IMR-90 (cell line): ENCODE data around the gene CABP7. TPM values are rescaled to one million over a fixed set of nuclear protein-coding genes. Genes with fewer than 3 reads are reported as not detected.

Experiments used
- ATAC-seq: fragments of 200-7000 bp; cut with Tn5 transposase; 2 replicates; pipeline ENCODE4 v1.9.1; 2020; ENCODE audit warnings: low read depth, mild to moderate bottlenecking, moderate library complexity
- BruUV-seq: library from RNA; stranded (reverse); fragments of 400-500 nt; replicated peaks from 2 replicates; lab custom pipeline; 2021; lab: Mats Ljungman, UMichigan
- CTCF ChIA-PET: fragments of 300-600 bp; formaldehyde crosslinking; extraction: SDS; loops from one replicate; lab custom pipeline; 2021; ENCODE audit warnings: antibody characterized with exemption; lab: Yijun Ruan, JAX
- POLR2A ChIA-PET: fragments of 300-600 bp; sonication (Branson Sonifier 250); formaldehyde crosslinking; loops from one replicate; lab custom pipeline; 2022; ENCODE audit warnings: antibody characterized with exemption; ENCODE audit not compliant: unreplicated experiment; lab: Charles Lee
- DNase-seq: peaks from one replicate; pipeline ENCODE4 v3.0.0; 2013
- H2AFZ ChIP-seq: replicated peaks from 2 replicates; pipeline ENCODE3; 2013; ENCODE audit warnings: low read length, mild to moderate bottlenecking; ENCODE audit not compliant: poor library complexity
- H2AK5ac ChIP-seq: 2 replicates; pipeline ENCODE4 v1.6.1; 2013; ENCODE audit warnings: low read depth, low read length, inconsistent platforms
- H2AK9ac ChIP-seq: replicated peaks from 2 replicates; pipeline ENCODE3; 2013; ENCODE audit warnings: mild to moderate bottlenecking, low read depth, low read length, moderate library complexity; ENCODE audit not compliant: poor library complexity
- H2BK120ac ChIP-seq: 2 replicates; pipeline ENCODE4 v1.6.1; 2013; ENCODE audit warnings: low read depth, low read length, inconsistent platforms
- H2BK15ac ChIP-seq: 3 replicates; pipeline ENCODE4 v1.6.1; 2013; ENCODE audit warnings: low read depth, low read length, inconsistent platforms
- H2BK20ac ChIP-seq: 2 replicates; pipeline ENCODE4 v1.6.1; 2013; ENCODE audit warnings: low read depth, mild to moderate bottlenecking, inconsistent platforms, low read length, moderate library complexity
- H2BK5ac ChIP-seq: 2 replicates; pipeline ENCODE4 v1.6.1; 2013; ENCODE audit warnings: mild to moderate bottlenecking, low read depth, low read length, inconsistent platforms; ENCODE audit not compliant: poor library complexity, severe bottlenecking
- H3K14ac ChIP-seq: replicated peaks from 2 replicates; pipeline ENCODE4 v1.6.1; 2013; ENCODE audit warnings: low read depth, low read length, inconsistent platforms
- H3K18ac ChIP-seq: 2 replicates; pipeline ENCODE4 v1.6.1; 2013; ENCODE audit warnings: low read depth, low read length, control low read depth
- H3K23ac ChIP-seq: 2 replicates; pipeline ENCODE4 v1.6.1; 2013; ENCODE audit warnings: low read depth, low read length, inconsistent platforms
- H3K27ac ChIP-seq: 2 replicates; pipeline ENCODE4 v1.5.1; 2013; ENCODE audit warnings: mild to moderate bottlenecking, control low read depth, low read length; ENCODE audit not compliant: insufficient read depth
- H3K27me3 ChIP-seq: 2 replicates; pipeline ENCODE4 v1.6.1; 2013; ENCODE audit warnings: low read length; ENCODE audit not compliant: control insufficient read depth, insufficient read depth
- H3K36me3 ChIP-seq: 2 replicates; pipeline ENCODE4 v1.6.1; 2013; ENCODE audit warnings: low read length, mixed read lengths; ENCODE audit not compliant: control insufficient read depth, insufficient read depth
- H3K4ac ChIP-seq: 2 replicates; pipeline ENCODE4 v1.6.1; 2013; ENCODE audit warnings: low read depth, low read length, inconsistent platforms
- H3K4me1 ChIP-seq: 2 replicates; pipeline ENCODE4 v1.6.1; 2013; ENCODE audit warnings: low read length, mixed read lengths; ENCODE audit not compliant: control insufficient read depth, insufficient read depth
- H3K4me2 ChIP-seq: 2 replicates; pipeline ENCODE4 v1.6.1; 2013; ENCODE audit warnings: low read depth, mild to moderate bottlenecking, control low read depth, low read length, moderate library complexity
- H3K4me3 ChIP-seq: 2 replicates; pipeline ENCODE4 v1.5.1; 2013; ENCODE audit warnings: low read depth, mild to moderate bottlenecking, control low read depth, low read length, moderate library complexity; ENCODE audit not compliant: insufficient read depth
- H3K56ac ChIP-seq: 2 replicates; pipeline ENCODE4 v1.6.1; 2013; ENCODE audit warnings: low read length, inconsistent platforms; ENCODE audit not compliant: insufficient read depth; ENCODE audit errors: extremely low read depth
- H3K79me1 ChIP-seq, 2 experiments: 2 replicates each; pipeline ENCODE4 v1.6.1; 2013; ENCODE audit warnings: low read length in 2 of 2, inconsistent platforms in 1 of 2, low read depth in 1 of 2
- H3K9ac ChIP-seq: 2 replicates; pipeline ENCODE4 v1.6.1; 2013; ENCODE audit warnings: low read depth, low read length, control low read depth
- H3K9me1 ChIP-seq: 2 replicates; pipeline ENCODE4 v1.6.1; 2013; ENCODE audit warnings: low read length, inconsistent platforms; ENCODE audit not compliant: insufficient read depth
- H3K9me3 ChIP-seq: 2 replicates; pipeline ENCODE4 v1.6.1; 2013; ENCODE audit warnings: low read length; ENCODE audit not compliant: control insufficient read depth, insufficient read depth
- H4K20me1 ChIP-seq: 2 replicates; pipeline ENCODE4 v1.6.1; 2013; ENCODE audit warnings: low read length, inconsistent platforms; ENCODE audit not compliant: insufficient read depth
- H4K5ac ChIP-seq: 2 replicates; pipeline ENCODE4 v1.6.1; 2013; ENCODE audit warnings: mild to moderate bottlenecking, low read depth, low read length, control low read depth
- H4K8ac ChIP-seq, 2 experiments: 2 replicates each; pipeline ENCODE4 v1.6.1; 2013; ENCODE audit warnings: low read depth in 2 of 2, low read length in 2 of 2, control low read depth in 1 of 2, inconsistent platforms in 1 of 2
- H4K91ac ChIP-seq: 2 replicates; pipeline ENCODE4 v1.6.1; 2013; ENCODE audit warnings: low read depth, low read length, inconsistent platforms; ENCODE audit not compliant: insufficient read depth
- BHLHE40 ChIP-seq: fragments of 150-350 bp; IDR thresholded peaks from 2 replicates; pipeline ENCODE4 v1.6.1; 2016; ENCODE audit warnings: mild to moderate bottlenecking, low read depth, low read length
- CEBPB ChIP-seq: IDR thresholded peaks from 2 replicates; pipeline ENCODE4 v1.6.1; 2012; ENCODE audit warnings: low read depth, low read length, improper control_type of control experiment
- CHD1 ChIP-seq: IDR thresholded peaks from 2 replicates; pipeline ENCODE4 v1.6.1; 2012; ENCODE audit warnings: low read depth, low read length, improper control_type of control experiment
- CTCF ChIP-seq: conservative IDR thresholded peaks from 2 replicates; pipeline ENCODE4 v1.5.1; 2012; ENCODE audit warnings: mild to moderate bottlenecking, low read depth, low read length, improper control_type of control experiment
- ELK1 ChIP-seq: fragments of 150-350 bp; IDR thresholded peaks from 2 replicates; pipeline ENCODE4 v1.6.1; 2016; ENCODE audit warnings: low read depth, mild to moderate bottlenecking, low read length, moderate library complexity, borderline replicate concordance
- MXI1 ChIP-seq: IDR thresholded peaks from 2 replicates; pipeline ENCODE4 v1.6.1; 2012; ENCODE audit warnings: low read depth, mild to moderate bottlenecking, low read length, moderate library complexity, borderline replicate concordance
- POLR2A ChIP-seq: IDR thresholded peaks from 2 replicates; pipeline ENCODE4 v1.6.1; 2012; ENCODE audit warnings: mild to moderate bottlenecking, low read depth, low read length
- RAD21 ChIP-seq: IDR thresholded peaks from 2 replicates; pipeline ENCODE4 v1.6.1; 2012; ENCODE audit warnings: low read length, improper control_type of control experiment
- SMC3 ChIP-seq: fragments of 150-350 bp; IDR thresholded peaks from 2 replicates; pipeline ENCODE4 v1.6.1; 2016; ENCODE audit warnings: low read depth, mild to moderate bottlenecking, antibody characterized with exemption, low read length, moderate library complexity
- WGBS, 2 experiments: methylation state at CpG; one replicate each; pipeline versions ENCODE4 v1.1.5 to v1.1.7; 2013; ENCODE audit warnings: missing lambda C conversion rate in 2 of 2; ENCODE audit not compliant: insufficient read length in 1 of 2; ENCODE audit errors: extremely low coverage in 2 of 2; 5-methylcytosine and 5-hydroxymethylcytosine counted together
- dilution Hi-C: fragments of 300-500 bp; cut with HindIII; formaldehyde crosslinking; loops from one replicate; pipeline ENCODE4 v1.14.3; 2018; ENCODE audit warnings: low sequenced_read_pairs; ENCODE audit not compliant: unreplicated experiment
- in situ Hi-C: fragments of 300-500 bp; cut with MboI; formaldehyde crosslinking; loops from 3 replicates; pipeline ENCODE4 v1.14.3; 2019; ENCODE audit warnings: low sequenced_read_pairs, inconsistent platforms, mixed read lengths
- intact Hi-C: fragments of 100-400 bp; cut with micrococcal nuclease; formaldehyde crosslinking; loops from 2 replicates; pipeline ENCODE4 v1.10.0; 2022
- polyA plus RNA-seq, 3 experiments: library from polyadenylated mRNA; depleted of rRNA; stranded (reverse); fragments of >200 nt; gene quantifications; 2 replicates each; pipeline ENCODE4 v1.2.3, GENCODE V29; 2012; ENCODE audit warnings: low replicate concordance in 1 of 3
- total RNA-seq: library from RNA; depleted of rRNA; stranded (reverse); fragments of >200 nt; gene quantifications from 2 replicates; pipeline ENCODE4 v1.2.3, GENCODE V29; 2012

CABP7 gene
- total and polyA plus RNA-seq, 2 of the 4 experiments (the other 2 are of a cell fraction) = under 0.01 to 0.03 TPM

DNA sequence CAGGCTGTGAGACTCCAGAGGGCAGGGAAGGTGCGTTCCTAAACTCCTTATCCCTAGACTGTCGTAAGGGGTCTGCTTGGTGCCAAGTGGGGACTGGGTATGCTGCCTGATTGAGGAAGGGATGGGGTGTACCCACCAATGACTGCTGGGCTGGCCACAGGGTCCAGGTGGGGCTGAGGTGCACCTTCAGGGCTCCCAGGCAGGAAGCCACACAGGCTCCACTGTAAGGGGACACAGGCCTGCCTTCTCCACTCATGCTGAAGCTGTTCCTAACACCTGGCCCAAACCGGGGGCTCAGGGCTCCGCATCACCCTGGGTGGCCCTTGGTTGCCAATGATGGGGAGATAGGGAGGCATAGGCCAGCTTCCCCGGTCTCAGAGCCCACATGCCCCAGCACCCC, 20.4 kb downstream of the CABP7 start:
- WGBS, 2 experiments = 100% methylated on average over 1 of the region's 5 CpGs; no CpG with 5 or more reads in 1 of the 2 experiments
- no peak overlapping the region for H4K91ac ChIP-seq
- no peak overlapping the region for H3K4me2 ChIP-seq
- H4K20me1 ChIP-seq = no peaks in the 10 kb centered on the region
- H3K4ac ChIP-seq = no peak overlapping the region
- H3K14ac ChIP-seq = no peak overlapping the region
- H2BK15ac ChIP-seq = no peak overlapping the region
- no peaks in the 10 kb centered on the region for H3K79me1 ChIP-seq
- H2AK5ac ChIP-seq = no peak overlapping the region
- H3K4me1 ChIP-seq = peaks cover 4% of the 10 kb centered on the region; the same call in 1 of the 2 replicates
- no peak overlapping the region for H2BK120ac ChIP-seq
- dilution Hi-C loops (no loop called here), intact Hi-C loops (no loop called here), in situ Hi-C loops (no loop called here)
- no peak overlapping the region for H2AFZ ChIP-seq
- no peak overlapping the region for H3K9ac ChIP-seq
- H2BK20ac ChIP-seq = no peak overlapping the region
- no peak overlapping the region for H3K23ac ChIP-seq
- peaks cover 17% of the 10 kb centered on the region for H3K36me3 ChIP-seq
- H3K4me3 ChIP-seq = no peak overlapping the region
- no peaks in the 10 kb centered on the region for H3K27me3 ChIP-seq
- no peak overlapping the region for H2AK9ac ChIP-seq
- ATAC-seq = no peak
- ChIA-PET CTCF (no interaction called here), POLR2A (interaction anchor here (0.6 kb wide), 1 partner anchor 87 kb away, joined by 10 read pairs; no protein-coding TSS in a partner anchor)
- no peak overlapping the region for H4K5ac ChIP-seq
- H3K9me3 ChIP-seq = no peaks in the 10 kb centered on the region
- H4K8ac ChIP-seq = no peak overlapping the region
- H3K9me1 ChIP-seq = 0 out of 2 replicates have a peak, but pooled peaks cover 5% of the 10 kb centered on the region
- H3K27ac ChIP-seq = no peak overlapping the region
- H2BK5ac ChIP-seq = no peak overlapping the region
- DNase-seq = no peak
- no peak overlapping the region for H3K56ac ChIP-seq
- no TSS peak for BruUV-seq
- no peak for TF ChIP-seq CHD1
- no peak for TF ChIP-seq CEBPB
- TF ChIP-seq ELK1 = no peak
- TF ChIP-seq SMC3 = no peak
- TF ChIP-seq CTCF = no peak
- TF ChIP-seq BHLHE40 = no peak
- no peak for TF ChIP-seq MXI1
- TF ChIP-seq RAD21 = no peak
- no peak for TF ChIP-seq POLR2A
- H3K18ac ChIP-seq = no peak overlapping the region
